Stimulated activated CD8-positive, alpha-beta memory T cell treated with anti-CD3 and anti-CD28 coated beads, Interleukin-4, amount 100 ng/mL, for 48 hours (primary cell): ENCODE data around the gene LRRC4.
A peak's percentile ranks its signal among the peaks of the same experiment; 100 is the strongest.

Experiments
- DNase-seq: peaks from one replicate; pipeline ENCODE4 v3.0.0-alpha.2; 2020

Gene LRRC4

DNA sequence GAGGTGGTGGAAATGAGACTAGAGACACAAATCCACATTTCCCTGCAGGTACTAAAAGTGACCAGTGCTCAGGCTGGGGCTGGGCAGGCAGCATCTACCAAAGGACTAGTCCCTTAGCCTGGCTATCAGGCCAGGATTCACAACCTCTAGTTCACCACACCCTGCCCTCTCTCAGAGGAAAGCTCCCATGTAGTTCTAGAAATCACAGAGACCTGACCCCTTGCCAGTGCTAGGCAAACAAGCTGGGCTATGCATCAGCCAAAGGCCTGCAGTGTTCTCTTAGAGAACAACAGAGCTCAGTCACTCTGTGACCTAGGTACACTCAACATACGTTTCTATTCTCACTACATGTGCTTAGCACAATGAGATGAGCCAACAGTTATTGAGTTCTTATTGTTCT, 26.7 kb upstream of the LRRC4 start:
- DNase-seq: no peak

- no peak for DNase-seq
These were observed 25.7 kb upstream of the LRRC4 start for GRCh38 chr7:128056901-128057300.

- no peak for DNase-seq
These were observed 24.4 kb upstream of the LRRC4 start for GRCh38 chr7:128055637-128056036.

- no peak for DNase-seq
These were observed 23.3 kb upstream of the LRRC4 start for GRCh38 chr7:128054511-128054910.

GRCh38 chr7:128053991-128054390, 22.8 kb upstream of the LRRC4 start:
- DNase-seq: no peak

- no peak for DNase-seq
These were observed 21.8 kb upstream of the LRRC4 start for GRCh38 chr7:128053023-128053422.

DNA sequence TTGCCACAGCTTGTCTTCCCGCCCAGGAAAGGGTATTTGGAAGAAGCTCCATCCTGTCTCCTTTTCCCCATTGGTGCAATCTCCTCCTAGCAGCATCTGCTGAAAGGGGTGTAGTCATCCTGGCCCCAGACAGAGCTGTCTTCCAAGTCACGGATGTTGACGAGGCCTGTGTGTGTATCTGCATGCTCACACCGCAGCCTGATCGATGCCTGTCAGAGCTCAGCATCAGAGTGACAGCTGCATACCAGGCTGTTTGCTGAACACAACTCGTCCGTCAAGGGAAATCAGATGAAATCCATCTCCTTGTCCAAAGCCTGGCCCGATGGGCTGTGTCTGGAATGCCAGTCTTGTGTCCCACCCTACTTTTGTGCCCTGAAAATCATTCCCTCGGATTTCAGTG, 21.2 kb upstream of the LRRC4 start:
- no peak for DNase-seq

DNA sequence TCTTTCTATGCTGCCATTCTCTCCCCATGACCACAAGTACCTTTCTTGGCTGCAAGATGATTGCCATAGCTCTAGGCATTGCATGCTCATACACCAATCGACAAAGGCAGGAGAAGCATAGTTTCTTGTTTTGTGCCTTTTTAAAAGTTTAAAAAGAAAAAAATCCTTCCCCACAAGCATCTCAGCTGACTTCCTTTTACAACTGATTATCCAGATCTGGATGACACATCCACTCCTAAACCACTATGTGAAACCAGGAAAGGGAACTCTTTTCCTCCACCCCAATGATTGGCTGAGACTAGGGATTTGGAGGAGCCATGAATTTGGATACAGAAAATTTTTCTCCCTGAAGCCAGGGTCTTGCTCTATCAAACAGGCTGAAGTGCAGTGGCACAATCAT, 14.5 kb upstream of the LRRC4 start:
- no peak for DNase-seq

- DNase-seq: no peak
These were observed 13.9 kb upstream of the LRRC4 start for GRCh38 chr7:128045158-128045557.

GRCh38 chr7:128044064-128044463, 12.8 kb upstream of the LRRC4 start:
- DNase-seq: no peak

DNA sequence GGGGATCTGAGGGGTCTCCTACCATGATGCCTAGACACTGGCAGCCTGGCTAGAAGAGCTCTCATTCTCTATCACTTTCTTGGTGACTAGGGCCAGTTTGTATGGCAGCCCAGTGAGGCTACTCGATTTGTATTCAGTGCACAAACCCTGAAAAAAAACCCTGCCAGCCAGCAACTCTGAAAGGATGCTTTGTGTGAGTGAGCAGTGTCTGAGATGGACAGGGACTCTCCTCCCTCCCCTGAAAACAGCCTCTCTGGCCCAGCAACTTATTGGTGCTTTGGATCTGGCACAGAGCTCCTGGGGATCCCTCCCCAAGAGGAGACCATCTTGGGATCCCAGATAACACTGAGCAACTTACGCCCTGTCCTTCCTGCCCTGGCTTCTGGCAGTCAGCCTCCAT, 10.8 kb upstream of the LRRC4 start:
- DNase-seq: no peak

GRCh38 chr7:128041203-128041602, 10.0 kb upstream of the LRRC4 start:
- no peak for DNase-seq

DNA sequence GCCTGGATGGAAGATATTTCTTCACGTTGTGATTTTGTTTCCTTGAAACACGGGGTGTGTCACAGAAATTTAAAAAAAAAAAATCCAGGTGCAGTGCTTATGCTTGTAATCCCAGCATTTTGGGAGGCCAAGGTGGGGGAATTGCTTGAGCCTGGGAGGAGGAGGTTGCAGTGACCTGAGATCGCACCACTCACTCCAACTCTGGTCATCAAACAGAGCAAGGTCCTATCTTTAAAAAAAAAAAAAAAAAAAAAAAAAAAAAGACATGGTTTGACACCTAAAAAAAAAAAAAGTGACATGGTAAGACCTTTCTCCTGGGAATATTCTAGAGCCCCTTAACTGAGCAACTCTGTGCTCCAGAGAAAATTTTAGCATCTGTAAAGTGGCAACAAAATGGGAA, 9.0 kb upstream of the LRRC4 start:
- DNase-seq: no peak

DNA sequence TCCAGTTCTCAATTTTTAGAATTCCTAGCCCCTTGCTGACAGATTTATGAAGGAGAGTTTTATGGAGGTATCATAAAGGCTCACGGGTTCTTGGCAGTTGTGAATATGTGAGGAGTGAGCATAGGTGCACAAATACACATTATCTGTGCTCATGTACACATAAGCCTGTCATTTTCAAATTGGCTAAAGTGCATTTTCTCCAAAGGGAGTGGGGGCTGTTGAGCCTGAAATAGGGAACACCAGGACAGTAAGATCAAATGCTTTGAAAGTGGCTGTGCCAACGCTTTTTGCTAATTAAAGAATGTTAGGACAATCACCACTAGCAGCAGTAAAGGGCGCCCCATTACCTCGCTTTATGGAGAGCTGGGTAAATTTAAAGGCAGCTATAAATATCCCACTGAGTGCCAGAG, 8.3 kb upstream of the LRRC4 start:
- no peak for DNase-seq

- DNase-seq: no peak
These were observed 6.8 kb upstream of the LRRC4 start for GRCh38 chr7:128037880-128038619.

- no peak for DNase-seq
These were observed 5.8 kb upstream of the LRRC4 start for GRCh38 chr7:128037081-128037480.

- DNase-seq: no peak
These were observed 5.1 kb upstream of the LRRC4 start for GRCh38 chr7:128036226-128036940.

- no peak for DNase-seq
These were observed 4.5 kb upstream of the LRRC4 start for GRCh38 chr7:128035712-128036111.

DNA sequence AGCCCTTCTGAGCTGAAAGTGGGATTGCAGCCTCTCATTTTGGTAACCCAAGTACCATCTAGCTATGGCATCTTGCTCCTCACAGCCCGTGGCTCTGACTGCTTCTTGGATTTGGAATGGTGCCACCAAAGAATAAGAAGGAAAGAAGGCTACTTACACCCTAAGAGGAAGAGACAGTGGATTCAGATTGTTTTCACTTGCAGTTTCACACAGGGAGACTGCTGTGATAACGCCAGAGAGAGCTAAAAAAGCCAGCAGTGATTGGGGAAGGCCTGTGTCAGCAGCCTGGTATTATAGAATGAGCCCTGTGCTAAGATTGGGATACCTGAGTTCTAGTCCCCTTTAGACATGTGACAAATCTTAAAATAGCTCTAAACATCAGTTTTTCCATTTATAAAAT, 3.6 kb upstream of the LRRC4 start:
- DNase-seq: no peak

GRCh38 chr7:128033246-128033645, 2.0 kb upstream of the LRRC4 start:
- DNase-seq: no peak

- peak; percentile 35 for DNase-seq
These were observed 1.5 kb upstream of the LRRC4 start for GRCh38 chr7:128032605-128033235.

DNA sequence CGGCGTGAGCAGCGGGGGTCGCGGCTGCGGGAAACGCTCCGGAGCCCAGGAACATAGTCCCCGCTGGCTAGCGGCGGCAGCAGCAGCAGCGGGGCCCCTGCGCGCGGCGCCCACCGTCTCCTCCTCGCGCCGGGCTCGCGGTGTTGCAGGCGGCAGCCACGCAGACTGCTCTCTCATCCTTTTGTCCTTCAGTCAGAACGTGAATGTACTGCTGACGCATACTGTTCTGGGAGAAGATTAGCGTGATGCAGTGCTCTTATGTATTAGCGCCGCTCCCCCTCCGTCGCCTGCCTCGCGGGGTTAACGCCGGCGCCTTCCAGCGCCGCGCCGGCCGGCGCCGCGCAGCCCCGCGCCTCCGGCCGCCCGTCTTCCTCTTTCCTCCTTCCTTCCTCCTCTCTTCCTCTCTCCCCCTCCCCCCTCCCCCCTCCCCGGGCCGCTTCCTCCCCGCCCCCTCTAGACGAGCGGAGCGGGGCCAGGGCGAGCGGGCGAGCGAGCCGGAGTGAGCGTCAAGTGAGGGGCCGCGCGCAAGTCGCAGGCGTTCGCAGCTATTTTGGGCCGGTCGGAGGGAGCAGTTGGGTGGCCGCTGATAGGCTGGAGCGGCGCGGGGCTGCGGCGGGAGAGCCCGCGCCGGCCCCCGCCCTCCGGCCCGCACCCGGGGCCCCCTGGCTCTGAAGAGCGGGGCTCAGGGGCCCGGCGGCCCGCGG, 816 bp upstream of the LRRC4 start:
- peak; percentile 69 for DNase-seq

- no peak for DNase-seq
These were observed 979 bp downstream of the LRRC4 start for GRCh38 chr7:128030263-128030653.
